Measurements from ENCODE around the gene LYRM4.

GRCh38 chr6:5108536-5109150 is 152.1 kb downstream of the LYRM4 start:
- TF ChIP-seq GATA1 (IDR thresholded peaks at IDR 0.05; ENCODE audit: low read depth, low read length) (no peak), POLR2A (IDR thresholded peaks at IDR 0.05; ENCODE audit: low read length) (no peak)

All from erythroblast (primary cell).